HEK293T (cell line): Measurements from ENCODE around the gene NRG3.

ENCODE experiments used
- BHLHE40 ChIP-seq: fragments of 450-650 bp; IDR thresholded peaks from 2 replicates; pipeline ENCODE4 v1.6.1; 2016; ENCODE audit warnings: mild to moderate bottlenecking, moderate library complexity, borderline replicate concordance
- FOXM1 ChIP-seq: fragments of 450-650 bp; IDR thresholded peaks from 2 replicates; pipeline ENCODE4 v1.6.1; 2017; ENCODE audit warnings: mild to moderate bottlenecking, borderline replicate concordance
- SP1 ChIP-seq: fragments of 450-650 bp; IDR thresholded peaks from 2 replicates; pipeline ENCODE4 v1.6.1; 2017

- TF ChIP-seq BHLHE40, result no peak
- TF ChIP-seq SP1, result no peak
- no peak for TF ChIP-seq FOXM1
Measured at GRCh38 chr10:82505009-82505408, 630.0 kb downstream of the NRG3 start.
